A549 (cell line): ENCODE data around the gene ST6GALNAC1. TPM values are rescaled to one million over a fixed set of nuclear protein-coding genes. Genes with fewer than 3 reads are reported as not detected.

Experiments
- ATAC-seq, 2 experiments: fragments of 200-7000 bp in 1 of 2; fragments of >200 bp in 1 of 2; cut with Nextera tagmentation in 1 of 2; cut with Tn5 transposase in 1 of 2; 3 replicates each; pipeline versions ENCODE4 v1.8.0 to v1.9.1; 2018 to 2020; ENCODE audit warnings: mild to moderate bottlenecking in 1 of 2, moderate library complexity in 1 of 2
- CTCF ChIA-PET: fragments of 300-600 bp; sonication (Branson Sonifier 250); formaldehyde crosslinking; extraction: SDS; loops from one replicate; lab custom pipeline; 2021; ENCODE audit warnings: antibody characterized with exemption, inconsistent platforms; lab: Yijun Ruan, JAX
- POLR2A ChIA-PET: fragments of 350-600 bp; formaldehyde crosslinking; extraction: SDS; loops from one replicate; lab custom pipeline; 2021; ENCODE audit warnings: antibody characterized with exemption, inconsistent platforms; lab: Yijun Ruan, JAX
- DNase-seq, 2 experiments: peaks; one replicate each; pipeline versions ENCODE4 v3.0.0 to v3.0.0-alpha.2; 2011 to 2016; ENCODE audit warnings: low read depth in 1 of 2, low spot score in 1 of 2
- FAIRE-seq: peaks from 2 replicates; lab custom pipeline; 2011; peaks lifted over from hg19 to GRCh38; lab: Jason Lieb, UNC
- H3K27ac ChIP-seq, 2 experiments: fragments of >200 bp; sonication (Bioruptor Twin); formaldehyde crosslinking; 3 replicates each; pipeline ENCODE4 v1.5.1; 2016 to 2017
- H3K4me1 ChIP-seq: fragments of >200 bp; sonication (Bioruptor Twin); formaldehyde crosslinking; 3 replicates; pipeline ENCODE4 v1.6.1; 2016
- H3K4me2 ChIP-seq: fragments of >200 bp; sonication (Bioruptor Twin); formaldehyde crosslinking; 3 replicates; pipeline ENCODE4 v1.6.1; 2016
- H3K4me3 ChIP-seq: fragments of >200 bp; sonication (Bioruptor Twin); formaldehyde crosslinking; 3 replicates; pipeline ENCODE4 v1.5.1; 2016
- H3K9me3 ChIP-seq: fragments of >200 bp; sonication (Bioruptor Twin); formaldehyde crosslinking; 3 replicates; pipeline ENCODE4 v1.6.1; 2016
- BHLHE40 ChIP-seq: IDR thresholded peaks from 2 replicates; pipeline ENCODE4 v1.6.1; 2012; ENCODE audit warnings: low read depth, low read length, inconsistent platforms
- CBX2 ChIP-seq: fragments of 200-600 bp; sonication (generic); IDR thresholded peaks from 2 replicates; pipeline ENCODE4 v1.6.1; 2016; ENCODE audit warnings: low read depth, mild to moderate bottlenecking, borderline replicate concordance
- E2F6 ChIP-seq: IDR thresholded peaks from 2 replicates; pipeline ENCODE4 v1.6.1; 2012; ENCODE audit warnings: low read depth, borderline replicate concordance
- EHMT2 ChIP-seq: fragments of 200-600 bp; sonication (generic); IDR thresholded peaks from 2 replicates; pipeline ENCODE4 v1.6.1; 2016; ENCODE audit warnings: antibody characterized with exemption, low read depth, mild to moderate bottlenecking, moderate library complexity
- EP300 ChIP-seq, 2 experiments: fragments of >200 bp; sonication (Bioruptor Twin); formaldehyde crosslinking; IDR thresholded peaks; 2 replicates in 1 of 2; 3 replicates in 1 of 2; pipeline ENCODE4 v1.6.1; 2016 to 2017
- FOSB ChIP-seq: fragments of 250-450 bp; sonication (Bioruptor Pico); IDR thresholded peaks from 2 replicates; pipeline ENCODE4 v1.5.0; 2020; ENCODE audit warnings: mild to moderate bottlenecking, moderate library complexity
- HEYL ChIP-seq: fragments of 250-450 bp; sonication (Bioruptor Pico); IDR thresholded peaks from 2 replicates; pipeline ENCODE4 v1.8.0; 2021; ENCODE audit warnings: mild to moderate bottlenecking, moderate library complexity
- HOXA7 ChIP-seq: fragments of 250-450 bp; sonication (Bioruptor Pico); IDR thresholded peaks from 2 replicates; pipeline ENCODE4 v1.5.0; 2020; ENCODE audit warnings: mild to moderate bottlenecking, moderate library complexity
- JUN ChIP-seq, 2 experiments: fragments of >200 bp; sonication (Bioruptor Twin); formaldehyde crosslinking; IDR thresholded peaks; 2 replicates in 1 of 2; 3 replicates in 1 of 2; pipeline ENCODE4 v1.6.1; 2016 to 2017
- JUNB ChIP-seq: fragments of >200 bp; sonication (Bioruptor Twin); formaldehyde crosslinking; IDR thresholded peaks from 2 replicates; pipeline ENCODE4 v1.6.1; 2016
- KDM1A ChIP-seq: fragments of 200-600 bp; sonication (generic); IDR thresholded peaks from 2 replicates; pipeline ENCODE4 v1.6.1; 2016; ENCODE audit warnings: low read depth, mild to moderate bottlenecking
- NPAS2 ChIP-seq: fragments of 250-450 bp; sonication (Bioruptor Pico); IDR thresholded peaks from 2 replicates; pipeline ENCODE4 v1.8.0; 2022; ENCODE audit warnings: mild to moderate bottlenecking, moderate library complexity, borderline replicate concordance
- RAD21 ChIP-seq, 2 experiments: fragments of >200 bp in 1 of 2; sonication (Bioruptor Twin) in 1 of 2; formaldehyde crosslinking in 1 of 2; IDR thresholded peaks in 1 of 2; conservative IDR thresholded peaks in 1 of 2; 2 replicates in 1 of 2; 3 replicates in 1 of 2; pipeline ENCODE4 v1.6.1; 2012 to 2018; ENCODE audit warnings: inconsistent platforms in 1 of 2
- RARB ChIP-seq: fragments of 250-450 bp; sonication (Bioruptor Pico); IDR thresholded peaks from 2 replicates; pipeline ENCODE4 v1.8.0; 2021; ENCODE audit warnings: mild to moderate bottlenecking, moderate library complexity
- RFX5 ChIP-seq: fragments of 450-650 bp; IDR thresholded peaks from 2 replicates; pipeline ENCODE4 v1.7.1; 2014; ENCODE audit warnings: antibody characterized with exemption, mild to moderate bottlenecking, moderate library complexity
- RNF2 ChIP-seq: fragments of 200-600 bp; sonication (generic); IDR thresholded peaks from 2 replicates; pipeline ENCODE4 v1.6.1; 2016; ENCODE audit warnings: low read depth, mild to moderate bottlenecking, antibody characterized with exemption, moderate library complexity, borderline replicate concordance
- SMC3 ChIP-seq: fragments of >200 bp; sonication (Bioruptor Twin); formaldehyde crosslinking; IDR thresholded peaks from 3 replicates; pipeline ENCODE4 v1.6.1; 2018; ENCODE audit warnings: inconsistent platforms
- ZC3H11A ChIP-seq: fragments of 450-650 bp; IDR thresholded peaks from 2 replicates; pipeline ENCODE4 v1.6.1; 2014; ENCODE audit warnings: antibody characterized with exemption, mild to moderate bottlenecking
- ZFP36 ChIP-seq: fragments of 450-650 bp; IDR thresholded peaks from 2 replicates; pipeline ENCODE4 v1.6.1; 2014; ENCODE audit warnings: borderline replicate concordance; ENCODE audit not compliant: partially characterized antibody
- ZNF302 ChIP-seq: fragments of 250-450 bp; sonication (Bioruptor Pico); IDR thresholded peaks from 2 replicates; pipeline ENCODE4 v1.9.0; 2021; ENCODE audit warnings: inconsistent platforms, mild to moderate bottlenecking, moderate library complexity
- ZSCAN20 ChIP-seq: fragments of 250-450 bp; sonication (Bioruptor Pico); IDR thresholded peaks from 2 replicates; pipeline ENCODE4 v1.8.0; 2022; ENCODE audit warnings: mild to moderate bottlenecking, moderate library complexity
- WGBS: methylation state at CpG from one replicate; pipeline ENCODE4 v1.1.6; 2017; ENCODE audit errors: missing lambda C conversion rate; 5-methylcytosine and 5-hydroxymethylcytosine counted together
- polyA plus RNA-seq, 4 experiments: library from polyadenylated mRNA; depleted of rRNA in 3 of 4; stranded (reverse); fragments of >200 nt; fragmentation: RNase III in 1 of 4; extraction: RNeasy Plus Mini Kit Qiagen cat#74134 plus additional on column Dnase treatment in 1 of 4; gene quantifications; 2 replicates in 3 of 4; 3 replicates in 1 of 4; pipeline ENCODE4 v1.2.3, GENCODE V29; 2011 to 2017
- TF ChIP-seq, protein P1 (sequence below): fragments of 250-450 bp; sonication (Bioruptor Pico); IDR thresholded peaks from 2 replicates; pipeline ENCODE4 v1.5.0; 2021; ENCODE audit warnings: mild to moderate bottlenecking, moderate library complexity, borderline replicate concordance
- TF ChIP-seq, protein P2 (sequence below): fragments of >200 bp; sonication (Bioruptor Twin); formaldehyde crosslinking; IDR thresholded peaks from 2 replicates; pipeline ENCODE4 v1.6.1; 2016

Gene ST6GALNAC1
- polyA plus RNA-seq, 2 of the 4 experiments (the other 2 are of a cell fraction) = 0.27 to 0.72 TPM

GRCh38 chr17:76673729-76674128, 30.2 kb upstream of the ST6GALNAC1 start:
- ChIA-PET POLR2A (no interaction called here), CTCF (interaction anchor here (0.5 to 5.0 kb wide), 4 partner anchors 19 to 152 kb away, joined by 3 to 23 read pairs (median 8); no protein-coding TSS in a partner anchor)
- FAIRE-seq (no peak), DNase-seq (no peak), ATAC-seq (no peak)
- Histone ChIP-seq H3K4me2 (no peak overlapping the region), H3K9me3 (no peaks in the 10 kb centered on the region), H3K27ac (no peak overlapping the region), H3K4me1 (peaks cover 13% of the 10 kb centered on the region), H3K4me3 (no peak overlapping the region)
- no peak for TF ChIP-seq SMC3
- no peak for TF ChIP-seq HOXA7
- no peak for TF ChIP-seq JUN (IDR thresholded peaks at IDR 0.05)
- TF ChIP-seq, protein P1, sequence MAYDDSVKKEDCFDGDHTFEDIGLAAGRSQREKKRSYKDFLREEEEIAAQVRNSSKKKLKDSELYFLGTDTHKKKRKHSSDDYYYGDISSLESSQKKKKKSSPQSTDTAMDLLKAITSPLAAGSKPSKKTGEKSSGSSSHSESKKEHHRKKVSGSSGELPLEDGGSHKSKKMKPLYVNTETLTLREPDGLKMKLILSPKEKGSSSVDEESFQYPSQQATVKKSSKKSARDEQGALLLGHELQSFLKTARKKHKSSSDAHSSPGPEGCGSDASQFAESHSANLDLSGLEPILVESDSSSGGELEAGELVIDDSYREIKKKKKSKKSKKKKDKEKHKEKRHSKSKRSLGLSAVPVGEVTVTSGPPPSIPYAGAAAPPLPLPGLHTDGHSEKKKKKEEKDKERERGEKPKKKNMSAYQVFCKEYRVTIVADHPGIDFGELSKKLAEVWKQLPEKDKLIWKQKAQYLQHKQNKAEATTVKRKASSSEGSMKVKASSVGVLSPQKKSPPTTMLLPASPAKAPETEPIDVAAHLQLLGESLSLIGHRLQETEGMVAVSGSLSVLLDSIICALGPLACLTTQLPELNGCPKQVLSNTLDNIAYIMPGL (CRISPR knock-in tag) = no peak
- no peak for TF ChIP-seq RNF2
- no peak for TF ChIP-seq EHMT2
- no peak for TF ChIP-seq BHLHE40
- no peak for TF ChIP-seq NPAS2
- no peak for TF ChIP-seq ZC3H11A
- no peak for TF ChIP-seq HEYL (CRISPR knock-in tag)
- 82% methylated on average over 5 of the region's 5 CpGs for WGBS

DNA sequence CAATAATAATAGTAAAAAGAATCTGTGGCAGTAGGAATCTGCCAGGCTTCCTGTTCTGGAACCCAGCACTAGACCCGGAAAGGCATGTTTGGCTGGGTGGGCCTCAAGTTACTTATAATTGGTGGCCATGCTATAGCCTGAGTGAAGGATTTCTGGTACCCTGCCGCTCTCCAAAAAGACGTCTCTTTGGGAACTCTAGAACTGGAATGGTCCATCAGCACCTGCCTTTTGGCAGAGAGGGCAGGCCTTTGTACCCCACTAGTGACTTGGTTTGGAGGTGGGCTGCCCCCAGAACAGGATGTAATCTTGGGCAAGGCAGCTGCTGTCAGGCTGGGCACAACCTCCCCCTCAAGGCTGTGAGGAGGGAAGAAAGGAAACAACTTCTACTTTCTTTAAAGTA, 29.3 kb upstream of the ST6GALNAC1 start:
- DNase-seq (no peak), FAIRE-seq (no peak), ATAC-seq (no peak)
- WGBS = 90% methylated on average over 3 of the region's 3 CpGs
- Histone ChIP-seq H3K9me3 (no peaks in the 10 kb centered on the region), H3K27ac (no peak overlapping the region), H3K4me3 (no peak overlapping the region), H3K4me1 (peaks cover 15% of the 10 kb centered on the region), H3K4me2 (peak overlapping the region; percentile 79)
- CTCF ChIA-PET = interaction anchor here (2.0 to 14.0 kb wide), 3 partner anchors 10 to 151 kb away, joined by 10 to 123 read pairs (median 23); no protein-coding TSS in a partner anchor
- POLR2A ChIA-PET = no interaction called here
- no peak for TF ChIP-seq FOSB (CRISPR knock-in tag)

GRCh38 chr17:76672270-76672851, 28.8 kb upstream of the ST6GALNAC1 start:
- no peak for DNase-seq
- CTCF ChIA-PET = interaction anchor here (1.1 to 14.0 kb wide), 4 partner anchors 11 to 151 kb away, joined by 3 to 123 read pairs (median 17); no protein-coding TSS in a partner anchor

More at GRCh38 chr17:76672270-76672851, 28.8 kb upstream of the ST6GALNAC1 start:
- ATAC-seq (no peak), FAIRE-seq (no peak)
- Histone ChIP-seq H3K27ac (peak overlapping the region; percentile 77 to 90), H3K4me1 (peaks cover 15% of the 10 kb centered on the region), H3K4me3 (peak overlapping the region; percentile 54), H3K9me3 (no peaks in the 10 kb centered on the region), H3K4me2 (peak overlapping the region; percentile 79)
- POLR2A ChIA-PET = interaction anchor here (1.0 to 1.6 kb wide), 9 partner anchors 15 to 182 kb away, joined by 3 to 12 read pairs (median 3); partner anchors contain the start of gene ST6GALNAC2
- TF ChIP-seq E2F6 = no peak
- no peak for TF ChIP-seq KDM1A
- no peak for TF ChIP-seq BHLHE40
- no peak for TF ChIP-seq RARB
- TF ChIP-seq ZNF302 = no peak
- no peak for TF ChIP-seq ZFP36
- TF ChIP-seq RFX5 = no peak
- TF ChIP-seq RAD21 (conservative IDR thresholded peaks at IDR 0.05 in 1 of 2, IDR thresholded peaks at IDR 0.05 in 1 of 2) = no peak
- TF ChIP-seq, protein P2, sequence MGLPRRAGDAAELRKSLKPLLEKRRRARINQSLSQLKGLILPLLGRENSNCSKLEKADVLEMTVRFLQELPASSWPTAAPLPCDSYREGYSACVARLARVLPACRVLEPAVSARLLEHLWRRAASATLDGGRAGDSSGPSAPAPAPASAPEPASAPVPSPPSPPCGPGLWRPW = no peak
- TF ChIP-seq CBX2 = no peak
- no peak for TF ChIP-seq JUNB
- TF ChIP-seq ZSCAN20 (CRISPR knock-in tag) = no peak
- no peak for TF ChIP-seq EP300 (IDR thresholded peaks at IDR 0.05)
- WGBS = 59% methylated on average over 13 of the region's 13 CpGs
